ENCODE results near the gene LBHD2. TPM values are rescaled to one million over a fixed set of nuclear protein-coding genes. Genes with fewer than 3 reads are reported as not detected.
A peak's percentile ranks its signal among the peaks of the same experiment; 100 is the strongest.
"Not testable (repeated sequence)": the region's sequence is repeated elsewhere in the genome, so short reads cannot be mapped to it uniquely, and the experiment has no call there.

The LBHD2 gene
- total and polyA plus RNA-seq, 8 donors: not detected

DNA sequence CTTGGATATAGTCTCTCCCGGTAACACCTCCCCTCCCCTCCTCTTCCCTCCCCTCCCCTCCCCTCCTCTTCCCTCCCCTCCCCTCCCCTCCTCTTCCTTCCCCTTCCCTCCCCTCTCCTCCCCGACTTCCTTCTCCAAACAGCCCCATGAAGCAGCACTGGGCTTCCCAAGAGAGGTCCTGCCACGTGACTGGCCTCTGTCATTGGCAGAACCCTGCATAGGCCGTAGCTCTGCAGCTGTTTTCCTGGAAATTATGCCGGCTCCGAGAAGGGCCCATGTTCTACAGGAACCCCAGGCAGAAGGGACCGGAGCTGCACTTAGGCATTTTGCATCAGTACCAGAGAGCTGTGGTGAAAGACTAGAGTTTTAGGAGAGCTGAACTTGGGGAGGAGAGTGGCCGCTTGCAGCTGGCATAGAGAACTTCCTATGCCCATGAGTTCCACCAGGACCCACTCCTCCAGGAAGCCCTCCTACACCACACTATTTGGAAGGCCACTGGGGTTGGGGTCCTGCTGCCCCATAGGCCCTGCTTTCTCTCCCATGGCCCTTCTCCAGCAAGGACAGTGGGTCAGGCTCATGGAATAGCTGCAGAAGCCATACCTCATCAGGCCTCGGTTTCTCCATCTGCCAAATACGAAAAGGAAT is 34.1 kb downstream of the LBHD2 start:
- no peaks in the 10 kb centered on the region for H3K9me3 ChIP-seq
- peak in 1 of 2 donors; percentile 87 for DNase-seq
- no peak overlapping the region for H3K4me3 ChIP-seq
- peaks cover 0 to 18% (median 6%) of the 10 kb centered on the region in 3 donors for H3K27me3 ChIP-seq
- H3K36me3 ChIP-seq: no peaks in the 10 kb centered on the region
- peak overlapping the region; percentile 4 to 96 (median 78) for H3K27ac ChIP-seq
- intact Hi-C loops (cut with DNase I; ENCODE audit: low total_unique reads): no loop called here
- 32 to 47% (median 41%) methylated on average over 7 to 10 of the region's 10 CpGs for WGBS, 5 donors
- H3K4me1 ChIP-seq: peaks cover 40 to 87% (median 64%) of the 10 kb centered on the region in 4 donors
- TF ChIP-seq POLR2AphosphoS5 (IDR thresholded peaks at IDR 0.05) (peak in 1 of 3 donors; percentile 45), EP300 (IDR thresholded peaks at IDR 0.05) (peak; percentile 10), POLR2A (IDR thresholded peaks at IDR 0.05) (no peak)
- TF ChIP-seq, protein P1, sequence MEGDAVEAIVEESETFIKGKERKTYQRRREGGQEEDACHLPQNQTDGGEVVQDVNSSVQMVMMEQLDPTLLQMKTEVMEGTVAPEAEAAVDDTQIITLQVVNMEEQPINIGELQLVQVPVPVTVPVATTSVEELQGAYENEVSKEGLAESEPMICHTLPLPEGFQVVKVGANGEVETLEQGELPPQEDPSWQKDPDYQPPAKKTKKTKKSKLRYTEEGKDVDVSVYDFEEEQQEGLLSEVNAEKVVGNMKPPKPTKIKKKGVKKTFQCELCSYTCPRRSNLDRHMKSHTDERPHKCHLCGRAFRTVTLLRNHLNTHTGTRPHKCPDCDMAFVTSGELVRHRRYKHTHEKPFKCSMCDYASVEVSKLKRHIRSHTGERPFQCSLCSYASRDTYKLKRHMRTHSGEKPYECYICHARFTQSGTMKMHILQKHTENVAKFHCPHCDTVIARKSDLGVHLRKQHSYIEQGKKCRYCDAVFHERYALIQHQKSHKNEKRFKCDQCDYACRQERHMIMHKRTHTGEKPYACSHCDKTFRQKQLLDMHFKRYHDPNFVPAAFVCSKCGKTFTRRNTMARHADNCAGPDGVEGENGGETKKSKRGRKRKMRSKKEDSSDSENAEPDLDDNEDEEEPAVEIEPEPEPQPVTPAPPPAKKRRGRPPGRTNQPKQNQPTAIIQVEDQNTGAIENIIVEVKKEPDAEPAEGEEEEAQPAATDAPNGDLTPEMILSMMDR (IDR thresholded peaks at IDR 0.05): no peak

DNA sequence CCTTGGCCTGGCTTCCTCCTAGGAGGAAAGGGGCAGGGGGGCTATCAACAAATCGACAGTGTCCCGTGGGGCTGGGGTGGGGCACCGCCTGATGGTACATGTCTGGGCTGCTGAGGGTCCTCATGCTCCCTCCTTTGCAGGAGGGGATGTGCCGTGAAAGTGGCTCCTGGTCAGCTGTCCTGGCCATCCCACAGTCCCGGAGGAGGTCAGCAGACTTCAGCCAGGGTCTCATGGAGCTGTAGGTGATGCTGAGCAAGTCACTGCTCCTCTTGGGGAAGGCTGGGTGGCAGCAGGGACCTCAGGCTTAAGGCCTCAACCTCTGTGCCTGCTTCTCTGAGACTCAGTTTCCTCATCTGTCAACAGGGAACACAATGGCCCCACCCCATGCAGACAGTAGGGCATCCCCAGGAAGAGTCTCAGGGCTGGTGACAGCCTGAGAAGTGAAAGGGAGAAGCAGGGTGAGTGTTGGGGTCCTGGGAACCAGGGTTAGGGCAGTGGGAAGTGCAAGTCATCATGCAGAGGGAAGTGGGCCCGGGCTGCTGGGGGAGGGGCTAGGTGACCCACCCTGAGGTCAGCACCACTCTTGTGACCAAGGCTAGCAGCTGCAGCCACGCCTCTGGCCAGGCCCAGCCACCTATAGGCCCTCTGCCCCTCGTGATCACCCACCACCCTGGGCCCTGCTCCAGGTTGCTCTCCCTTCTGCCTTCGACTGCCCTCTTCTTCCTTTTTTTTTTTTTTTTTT is 34.8 kb downstream of the LBHD2 start:
- DNase-seq: peak; percentile 45 to 53
- intact Hi-C loops (cut with DNase I; ENCODE audit: low total_unique reads): no loop called here
- H3K4me1 ChIP-seq: peaks cover 46 to 88% (median 67%) of the 10 kb centered on the region in 4 donors
- no peaks in the 10 kb centered on the region for H3K9me3 ChIP-seq
- TF ChIP-seq POLR2A (IDR thresholded peaks at IDR 0.05) (no peak), EP300 (IDR thresholded peaks at IDR 0.05) (no peak), POLR2AphosphoS5 (IDR thresholded peaks at IDR 0.05) (no peak)
- TF ChIP-seq, protein P1 (IDR thresholded peaks at IDR 0.05): no peak
- H3K27ac ChIP-seq: peak overlapping the region; percentile 4 to 96 (median 78)
- H3K27me3 ChIP-seq: peaks cover 0 to 24% (median 13%) of the 10 kb centered on the region in 3 donors
- WGBS, 5 donors: 65 to 80% (median 70%) methylated on average over 8 to 9 of the region's 9 CpGs
- no peaks in the 10 kb centered on the region for H3K36me3 ChIP-seq
- H3K4me3 ChIP-seq: no peak overlapping the region

DNA sequence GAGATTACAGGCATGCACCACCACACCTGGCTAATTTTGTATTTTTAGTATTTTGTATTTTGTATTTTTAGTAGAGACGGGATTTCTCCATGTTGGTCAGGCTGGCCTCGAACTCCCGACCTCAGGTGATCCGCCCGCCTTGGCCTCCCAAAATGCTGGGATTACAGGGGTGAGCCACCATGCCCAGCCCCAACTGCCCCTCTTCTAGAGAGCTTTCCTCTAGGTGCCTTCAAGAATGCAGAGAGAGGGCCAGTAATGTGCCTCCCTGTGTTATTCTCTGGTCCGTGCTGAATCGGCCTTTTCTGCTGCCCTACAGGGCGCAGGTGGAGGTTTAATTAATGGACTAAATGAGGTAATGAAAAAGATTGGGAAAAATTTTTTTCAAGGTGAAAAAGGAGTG is 35.5 kb downstream of the LBHD2 start:
- H3K9me3 ChIP-seq; intact Hi-C loops (cut with DNase I; ENCODE audit: low total_unique reads); DNase-seq; H3K36me3 ChIP-seq; H3K4me3 ChIP-seq: not testable (repeated sequence)
- 88 to 94% (median 93%) methylated on average over 8 of the region's 8 CpGs for WGBS, 5 donors
- Histone ChIP-seq H3K27ac (peak overlapping the region in 3 of 5 donors; percentile 87 to 96 (median 87)), H3K27me3 (peaks cover 0 to 31% (median 13%) of the 10 kb centered on the region in 3 donors), H3K4me1 (peaks cover 47 to 88% (median 68%) of the 10 kb centered on the region in 4 donors)

DNA sequence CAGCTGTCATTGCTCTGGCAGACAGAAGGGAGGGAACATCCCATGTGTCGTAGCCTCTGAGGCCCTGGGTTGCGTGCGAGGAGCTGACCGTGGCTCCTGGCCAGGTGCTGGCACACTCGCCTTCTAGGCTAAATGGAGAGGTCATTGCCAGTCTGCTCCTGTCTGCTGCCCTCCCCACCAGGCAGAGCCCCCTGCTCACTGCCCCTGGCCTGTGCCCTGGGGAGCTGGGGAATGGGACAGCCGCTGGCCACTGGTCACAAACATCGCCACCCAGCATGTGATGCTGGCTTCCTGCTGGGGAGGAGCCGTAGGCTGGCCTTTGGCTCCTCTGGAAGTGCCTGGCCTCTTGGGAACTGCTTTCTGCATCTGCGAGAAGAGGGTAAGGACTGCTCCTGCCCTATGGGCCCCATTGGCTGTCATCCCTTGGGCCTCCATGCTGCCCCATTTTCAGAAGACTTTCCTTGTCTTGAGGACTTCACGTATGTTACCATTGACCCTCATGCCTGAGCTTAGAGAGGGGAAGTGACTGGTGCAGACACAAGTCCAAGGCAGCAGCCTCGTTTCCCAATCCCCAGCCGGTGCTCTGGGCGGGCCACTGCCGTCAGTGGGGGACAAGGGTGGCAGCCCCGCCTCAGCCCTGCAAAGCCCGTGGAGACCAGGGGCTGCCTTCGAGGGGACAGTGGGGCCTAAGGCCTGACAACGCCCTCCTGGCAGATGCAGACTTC is 37.3 kb downstream of the LBHD2 start:
- H3K27ac ChIP-seq: peak overlapping the region; percentile 83 to 96 (median 87)
- TF ChIP-seq, protein P1 (IDR thresholded peaks at IDR 0.05): no peak
- peak in 1 of 3 donors; percentile 53 for TF ChIP-seq POLR2AphosphoS5 (IDR thresholded peaks at IDR 0.05)
- intact Hi-C loops (cut with DNase I; ENCODE audit: low total_unique reads): no loop called here
- no peaks in the 10 kb centered on the region for H3K9me3 ChIP-seq
- peaks cover 49 to 89% (median 73%) of the 10 kb centered on the region in 4 donors for H3K4me1 ChIP-seq
- peak overlapping the region in 2 of 4 donors; percentile 51 to 66 for H3K4me3 ChIP-seq
- H3K27me3 ChIP-seq: peaks cover 0 to 34% (median 13%) of the 10 kb centered on the region in 3 donors
- peak in 1 of 2 donors; percentile 64 for DNase-seq
- no peaks in the 10 kb centered on the region for H3K36me3 ChIP-seq
- 40 to 64% (median 48%) methylated on average over 14 to 18 of the region's 18 CpGs for WGBS, 5 donors
